Lower lobe of right lung (tissue), 2 donors: ENCODE results near the gene KLF7. TPM values are rescaled to one million over a fixed set of nuclear protein-coding genes. Genes with fewer than 3 reads are reported as not detected.

ENCODE experiments used
- ATAC-seq, 2 donors: fragments of 200-7000 bp; cut with Tn5 transposase; one replicate each; pipeline ENCODE4 v1.9.1; 2020 to 2022; ENCODE audit warnings: mild to moderate bottlenecking in 2 of 2, moderate library complexity in 2 of 2
- DNase-seq: peaks from one replicate; pipeline ENCODE4 v3.0.0-alpha.2; 2020
- H3K27ac ChIP-seq: fragments of 200-600 bp; one replicate; pipeline ENCODE4 v1.8.0; 2022
- H3K27me3 ChIP-seq: fragments of 200-600 bp; one replicate; pipeline ENCODE4 v1.8.0; 2022; ENCODE audit warnings: low read depth
- H3K36me3 ChIP-seq: fragments of 200-600 bp; one replicate; pipeline ENCODE4 v1.8.0; 2022; ENCODE audit warnings: mild to moderate bottlenecking
- H3K4me1 ChIP-seq: fragments of 200-600 bp; one replicate; pipeline ENCODE4 v1.8.0; 2022
- H3K4me3 ChIP-seq: fragments of 200-600 bp; one replicate; pipeline ENCODE4 v1.8.0; 2022; ENCODE audit warnings: mild to moderate bottlenecking
- H3K9me3 ChIP-seq: fragments of 200-600 bp; one replicate; pipeline ENCODE4 v1.8.0; 2022
- CTCF ChIP-seq: fragments of 200-600 bp; IDR thresholded peaks from one replicate; pipeline ENCODE4 v1.8.0; 2022; ENCODE audit warnings: antibody characterized with exemption, mild to moderate bottlenecking
- intact Hi-C: fragments of 100-400 bp; cut with DNase I; formaldehyde crosslinking; loops from one replicate; pipeline ENCODE4 v1.11.0; 2022
- total RNA-seq: library from RNA; stranded (reverse); fragmentation: NEBNext Ultra II Directional; extraction: Animal tissue kit (Norgen Biotek cat#: 25700); gene quantifications from one replicate; pipeline ENCODE4 v1.2.1, GENCODE V29; 2021
- donor health status: DM: no; HTN: yes; CAD: no; lungs with severe emphysema.

KLF7 gene
- total RNA-seq, 1 donor from 2014 or later, result 66.5 TPM

- ATAC-seq, result no peak
Observed at GRCh38 chr2:207042841-207043240, 122.9 kb downstream of the KLF7 start.

GRCh38 chr2:207041786-207042554 is 123.8 kb downstream of the KLF7 start:
- Histone ChIP-seq H3K4me1 (peaks cover 5% of the 10 kb centered on the region), H3K9me3 (no peaks in the 10 kb centered on the region), H3K27me3 (no peaks in the 10 kb centered on the region), H3K36me3 (no peaks in the 10 kb centered on the region), H3K4me3 (no peak overlapping the region), H3K27ac (no peak overlapping the region)
- intact Hi-C loops, result no loop called here
- no peak for DNase-seq
- ATAC-seq, result no peak
- TF ChIP-seq CTCF, result no peak

More at GRCh38 chr2:207042841-207043240, 122.9 kb downstream of the KLF7 start:
- Histone ChIP-seq H3K4me3 (no peak overlapping the region), H3K27me3 (no peaks in the 10 kb centered on the region), H3K27ac (no peak overlapping the region), H3K36me3 (no peaks in the 10 kb centered on the region), H3K9me3 (no peaks in the 10 kb centered on the region), H3K4me1 (peaks cover 7% of the 10 kb centered on the region)
- intact Hi-C loops, result no loop called here
- TF ChIP-seq CTCF, result no peak
- DNase-seq, result no peak

- ATAC-seq, result no peak
- no peak for TF ChIP-seq CTCF
- H3K9me3 ChIP-seq, result no peaks in the 10 kb centered on the region
- H3K4me1 ChIP-seq, result no peaks in the 10 kb centered on the region
- intact Hi-C loops, result no loop called here
- H3K4me3 ChIP-seq, result no peak overlapping the region
- DNase-seq, result no peak
- H3K27me3 ChIP-seq, result no peaks in the 10 kb centered on the region
- H3K36me3 ChIP-seq, result no peaks in the 10 kb centered on the region
- H3K27ac ChIP-seq, result no peak overlapping the region
Observed at GRCh38 chr2:207041279-207041678, 124.5 kb downstream of the KLF7 start.

- TF ChIP-seq CTCF, result no peak
- intact Hi-C loops, result no loop called here
- Histone ChIP-seq H3K27me3 (no peaks in the 10 kb centered on the region), H3K9me3 (no peaks in the 10 kb centered on the region), H3K36me3 (no peaks in the 10 kb centered on the region), H3K4me1 (no peaks in the 10 kb centered on the region), H3K27ac (no peak overlapping the region), H3K4me3 (no peak overlapping the region)
- DNase-seq, result no peak
- ATAC-seq, result peak in 1 of 2 donors; percentile 45
Observed at GRCh38 chr2:207040696-207041095, 125.1 kb downstream of the KLF7 start.

- Histone ChIP-seq H3K9me3 (no peaks in the 10 kb centered on the region), H3K27me3 (no peaks in the 10 kb centered on the region), H3K4me1 (no peaks in the 10 kb centered on the region), H3K36me3 (no peaks in the 10 kb centered on the region), H3K4me3 (no peak overlapping the region), H3K27ac (no peak overlapping the region)
- intact Hi-C loops, result no loop called here
- no peak for DNase-seq
- ATAC-seq, result peak in 1 of 2 donors; percentile 11
- no peak for TF ChIP-seq CTCF
Observed at GRCh38 chr2:207039225-207039624, 126.5 kb downstream of the KLF7 start.
